HepG2 (cell line): ENCODE measurements around the gene BICRA. TPM values are rescaled to one million over a fixed set of nuclear protein-coding genes. Genes with fewer than 3 reads are reported as not detected.
A peak's percentile ranks its signal among the peaks of the same experiment; 100 is the strongest.

Experiments used
- ATAC-seq: fragments of 200-7000 bp; cut with Tn5 transposase; 3 replicates; pipeline ENCODE4 v1.9.1; 2020; ENCODE audit warnings: mild to moderate bottlenecking, moderate library complexity
- BruUV-seq: library from RNA; stranded (reverse); fragments of 400-500 nt; replicated peaks from 2 replicates; lab custom pipeline; 2021; lab: Mats Ljungman, UMichigan
- CTCF ChIA-PET: fragments of 300-600 bp; formaldehyde crosslinking; extraction: SDS; loops from one replicate; lab custom pipeline; 2021; ENCODE audit warnings: low total read pairs, inconsistent platforms, low intra/inter-chr PET ratio; lab: Yijun Ruan, JAX
- POLR2A ChIA-PET: fragments of 350-600 bp; sonication (Branson Sonifier 250); formaldehyde crosslinking; loops from one replicate; lab custom pipeline; 2020; ENCODE audit warnings: antibody characterized with exemption, inconsistent platforms; lab: Yijun Ruan, JAX
- DNase-seq: peaks from one replicate; pipeline ENCODE4 v3.0.0-alpha.2; 2015; ENCODE audit warnings: low spot score
- FAIRE-seq: peaks from 3 replicates; lab custom pipeline; 2011; peaks lifted over from hg19 to GRCh38; lab: Jason Lieb, UNC
- H2AFZ ChIP-seq: one replicate; pipeline ENCODE4 v1.6.1; 2011; ENCODE audit warnings: low read length, inconsistent platforms
- H3K27ac ChIP-seq: fragments of 300-600 bp; 3 replicates; pipeline ENCODE4 v1.8.0; 2011; ENCODE audit warnings: mixed run types, mild to moderate bottlenecking, mixed read lengths, low read length, inconsistent platforms; ENCODE audit not compliant: insufficient read depth; ENCODE audit errors: extremely low read length
- H3K27me3 ChIP-seq, 2 experiments: fragments of 200-600 bp in 1 of 2; 2 replicates in 1 of 2; 3 replicates in 1 of 2; pipeline versions ENCODE4 v1.6.0 to v1.8.0; 2011; ENCODE audit warnings: low read length in 2 of 2, mild to moderate bottlenecking in 2 of 2, moderate library complexity in 2 of 2, inconsistent platforms in 1 of 2; ENCODE audit not compliant: insufficient read depth in 2 of 2, control insufficient read depth in 1 of 2
- H3K36me3 ChIP-seq, 2 experiments: fragments of 200-600 bp in 1 of 2; replicated peaks in 1 of 2; 2 replicates in 1 of 2; 3 replicates in 1 of 2; pipeline versions ENCODE4 v1.5.1 to v1.8.0; 2011; ENCODE audit warnings: low read length in 2 of 2, inconsistent platforms in 1 of 2; ENCODE audit not compliant: insufficient read depth in 2 of 2, control insufficient read depth in 1 of 2
- H3K4me1 ChIP-seq: 2 replicates; pipeline ENCODE4 v1.5.1; 2012; ENCODE audit warnings: low read length, inconsistent platforms; ENCODE audit not compliant: insufficient read depth
- H3K4me2 ChIP-seq: 2 replicates; pipeline ENCODE4 v1.6.0; 2011; ENCODE audit warnings: low read depth, low read length, inconsistent platforms
- H3K4me3 ChIP-seq, 3 experiments: fragments of 200-600 bp in 1 of 3; sonication (generic), shearing (Covaris generic) in 1 of 3; replicated peaks in 1 of 3; 2 replicates each; pipeline ENCODE4 v1.5.1; 2011 to 2016; ENCODE audit warnings: low read length in 3 of 3, inconsistent platforms in 2 of 3, low read depth in 2 of 3, mild to moderate bottlenecking in 2 of 3, control low read depth in 1 of 3, mixed read lengths in 1 of 3; ENCODE audit not compliant: insufficient read depth in 1 of 3
- H3K79me2 ChIP-seq: one replicate; pipeline ENCODE4 v1.6.1; 2011; ENCODE audit warnings: low read length, inconsistent platforms; ENCODE audit not compliant: insufficient read depth
- H3K9ac ChIP-seq: 2 replicates; pipeline ENCODE4 v1.6.0; 2011; ENCODE audit warnings: mild to moderate bottlenecking, low read depth, low read length, inconsistent platforms; ENCODE audit not compliant: insufficient read depth
- H3K9me3 ChIP-seq: 2 replicates; pipeline ENCODE4 v1.5.1; 2012; ENCODE audit warnings: mild to moderate bottlenecking, low read length
- H4K20me1 ChIP-seq: 2 replicates; pipeline ENCODE4 v1.6.0; 2011; ENCODE audit warnings: inconsistent platforms, mild to moderate bottlenecking, low read length, moderate library complexity; ENCODE audit not compliant: insufficient read depth
- MAX ChIP-seq: IDR thresholded peaks from 2 replicates; pipeline ENCODE4 v1.6.1; 2012; ENCODE audit warnings: inconsistent platforms
- ZNF7 ChIP-seq: IDR thresholded peaks from 2 replicates; pipeline ENCODE4 v1.6.1; 2016; ENCODE audit warnings: missing biosample characterization, missing genetic modification reagents
- ZNF879 ChIP-seq: sonication (generic); formaldehyde crosslinking; IDR thresholded peaks from 2 replicates; pipeline ENCODE4 v1.8.1; 2023; ENCODE audit warnings: missing genetic modification reagents
- WGBS: methylation state at CpG from one replicate; pipeline ENCODE4 v1.1.6; 2017; ENCODE audit warnings: low lambda C conversion rate; 5-methylcytosine and 5-hydroxymethylcytosine counted together
- in situ Hi-C: cut with HindIII; loops from 2 replicates; pipeline ENCODE4 v1.10.0; 2017; ENCODE audit warnings: low pct_unique_long_range_greater_than_20kb; ENCODE audit not compliant: extremely low pct_ligation_motif_present
- intact Hi-C: fragments of 100-400 bp; cut with micrococcal nuclease; formaldehyde crosslinking; loops from one replicate; pipeline ENCODE4 v1.10.0; 2022; ENCODE audit not compliant: unreplicated experiment
- polyA plus RNA-seq, 8 experiments: library from polyadenylated mRNA; depleted of rRNA in 3 of 8; stranded (reverse) in 7 of 8; unstranded in 1 of 8; fragments of >200 nt; fragmentation: Illumina TruSeq in 4 of 8; extraction: Trizol in 4 of 8; gene quantifications; 2 replicates each; pipeline versions ENCODE4 v1.2.1 to v1.2.3, GENCODE V29; 2011 to 2016; ENCODE audit warnings: low read depth in 4 of 8, missing spikeins in 1 of 8, mixed read lengths in 1 of 8; ENCODE audit not compliant: insufficient read depth in 1 of 8
- total RNA-seq, 5 experiments: library from RNA; depleted of rRNA; stranded (reverse); fragments of >200 nt; fragmentation: Illumina TruSeq; extraction: Trizol; gene quantifications; 2 replicates each; pipeline ENCODE4 v1.2.3, GENCODE V29; 2016; ENCODE audit warnings: low read depth in 1 of 5
- TF ChIP-seq, protein P1 (sequence below): sonication (generic); formaldehyde crosslinking; IDR thresholded peaks from 2 replicates; pipeline ENCODE4 v1.5.0; 2020; ENCODE audit warnings: mild to moderate bottlenecking, missing genetic modification reagents

Gene BICRA
- total and polyA plus RNA-seq, 2 of the 13 experiments (the other 11 are each of a cell fraction or from before 2014, with no cell fraction given) = 0.55 to 0.71 TPM

GRCh38 chr19:47628078-47628771 is 19.3 kb downstream of the BICRA start:
- H3K27me3 ChIP-seq = no peaks in the 10 kb centered on the region
- peaks cover 5% of the 10 kb centered on the region; the same call in 1 of the 2 replicates for H4K20me1 ChIP-seq
- intact Hi-C loops (no loop called here), in situ Hi-C loops (no loop called here)
- peaks cover 42% of the 10 kb centered on the region for H3K4me1 ChIP-seq
- TF ChIP-seq ZNF879 (CRISPR knock-in tag) = no peak
- TF ChIP-seq, protein P1, sequence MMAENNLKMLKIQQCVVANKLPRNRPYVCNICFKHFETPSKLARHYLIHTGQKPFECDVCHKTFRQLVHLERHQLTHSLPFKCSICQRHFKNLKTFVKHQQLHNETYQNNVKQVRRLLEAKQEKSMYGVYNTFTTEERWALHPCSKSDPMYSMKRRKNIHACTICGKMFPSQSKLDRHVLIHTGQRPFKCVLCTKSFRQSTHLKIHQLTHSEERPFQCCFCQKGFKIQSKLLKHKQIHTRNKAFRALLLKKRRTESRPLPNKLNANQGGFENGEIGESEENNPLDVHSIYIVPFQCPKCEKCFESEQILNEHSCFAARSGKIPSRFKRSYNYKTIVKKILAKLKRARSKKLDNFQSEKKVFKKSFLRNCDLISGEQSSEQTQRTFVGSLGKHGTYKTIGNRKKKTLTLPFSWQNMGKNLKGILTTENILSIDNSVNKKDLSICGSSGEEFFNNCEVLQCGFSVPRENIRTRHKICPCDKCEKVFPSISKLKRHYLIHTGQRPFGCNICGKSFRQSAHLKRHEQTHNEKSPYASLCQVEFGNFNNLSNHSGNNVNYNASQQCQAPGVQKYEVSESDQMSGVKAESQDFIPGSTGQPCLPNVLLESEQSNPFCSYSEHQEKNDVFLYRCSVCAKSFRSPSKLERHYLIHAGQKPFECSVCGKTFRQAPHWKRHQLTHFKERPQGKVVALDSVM = 0 out of 2 replicates have a peak, but pooled peaks have one; percentile 26
- H3K79me2 ChIP-seq = peaks cover 33% of the 10 kb centered on the region
- WGBS = 85% methylated on average over 4 of the region's 4 CpGs
- no peak overlapping the region for H3K9ac ChIP-seq
- no TSS peak for BruUV-seq
- FAIRE-seq (no peak), ATAC-seq (no peak), DNase-seq (no peak)
- no peak overlapping the region for H3K27ac ChIP-seq
- H3K36me3 ChIP-seq = no peaks in the 10 kb centered on the region
- no peak overlapping the region for H2AFZ ChIP-seq
- no peak overlapping the region for H3K4me3 ChIP-seq
- ChIA-PET POLR2A (no interaction called here), CTCF (no interaction called here)
- no peak overlapping the region for H3K4me2 ChIP-seq
- no peaks in the 10 kb centered on the region for H3K9me3 ChIP-seq

DNA sequence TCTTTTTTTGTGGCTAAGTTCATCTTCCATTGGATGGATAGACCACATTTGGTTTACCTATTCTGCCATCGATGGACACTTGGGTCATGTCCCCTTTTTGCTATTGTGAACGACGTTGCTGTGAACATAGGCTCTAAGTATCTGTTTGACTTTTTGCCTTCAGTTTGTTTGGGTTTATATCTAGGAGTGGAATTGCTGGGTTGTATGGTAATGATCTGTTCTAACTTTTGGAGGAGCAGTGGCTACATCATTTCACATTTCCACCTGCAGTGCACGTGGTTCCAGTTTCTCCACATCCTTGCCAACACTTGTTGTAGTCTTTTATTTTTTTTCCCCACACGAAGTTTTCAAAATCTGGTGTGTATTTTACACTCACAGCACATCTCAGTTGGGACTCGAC is 21.7 kb downstream of the BICRA start:
- Histone ChIP-seq H2AFZ (no peak overlapping the region), H3K27me3 (no peaks in the 10 kb centered on the region), H3K4me2 (no peak overlapping the region), H3K27ac (no peak overlapping the region), H3K79me2 (peaks cover 33% of the 10 kb centered on the region), H4K20me1 (0 out of 2 replicates have a peak, but pooled peaks cover 5% of the 10 kb centered on the region), H3K36me3 (no peaks in the 10 kb centered on the region), H3K4me1 (peaks cover 27% of the 10 kb centered on the region), H3K4me3 (no peak overlapping the region), H3K9me3 (no peaks in the 10 kb centered on the region), H3K9ac (no peak overlapping the region)
- no peak for FAIRE-seq
- in situ Hi-C loops = no loop called here
- DNase-seq = no peak
- TF ChIP-seq MAX (no peak), ZNF7 (CRISPR knock-in tag) (peak; percentile 89)
- ChIA-PET POLR2A (no interaction called here), CTCF (no interaction called here)
- no peak for ATAC-seq
- 95% methylated on average over 6 of the region's 6 CpGs for WGBS
- BruUV-seq = no TSS peak
- intact Hi-C loops = no loop called here
